Activated CD4-positive, CD25-positive, alpha-beta regulatory T cell treated with anti-CD3 and anti-CD28 coated beads, Interleukin-2, amount 50 U/mL, for 16 hours (primary cell): ENCODE data around the gene TMC4.

Source experiments
- DNase-seq: peaks from one replicate; pipeline ENCODE4 v3.0.0-alpha.2; 2020; ENCODE audit warnings: low read depth, low spot score

TMC4 gene

GRCh38 chr19:54154603-54155345 is 18.2 kb downstream of the TMC4 start:
- no peak for DNase-seq

GRCh38 chr19:54153731-54154326 is 19.1 kb downstream of the TMC4 start:
- no peak for DNase-seq

- no peak for DNase-seq
Observed at GRCh38 chr19:54152878-54153524, 20.0 kb downstream of the TMC4 start.

DNA sequence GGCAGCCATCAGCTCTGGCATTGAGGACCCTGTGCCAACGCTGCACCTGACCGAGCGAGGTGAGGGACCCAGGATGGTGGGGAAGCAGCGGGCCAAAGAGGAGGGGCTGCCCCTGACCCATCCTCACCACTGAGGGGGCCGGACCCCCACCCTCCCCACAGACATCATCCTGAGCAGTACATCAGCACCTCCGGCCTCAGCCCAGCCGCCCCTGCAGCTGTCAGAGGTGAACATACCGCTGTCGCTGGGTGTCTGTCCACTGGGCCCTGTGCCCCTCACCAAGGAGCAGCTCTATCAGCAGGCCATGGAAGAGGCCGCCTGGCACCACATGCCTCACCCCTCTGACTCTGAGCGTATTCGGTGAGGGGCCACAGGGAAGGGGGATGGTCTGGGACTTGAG is 20.7 kb downstream of the TMC4 start:
- no peak for DNase-seq

- no peak for DNase-seq
Observed at GRCh38 chr19:54151362-54152035, 21.5 kb downstream of the TMC4 start.

DNA sequence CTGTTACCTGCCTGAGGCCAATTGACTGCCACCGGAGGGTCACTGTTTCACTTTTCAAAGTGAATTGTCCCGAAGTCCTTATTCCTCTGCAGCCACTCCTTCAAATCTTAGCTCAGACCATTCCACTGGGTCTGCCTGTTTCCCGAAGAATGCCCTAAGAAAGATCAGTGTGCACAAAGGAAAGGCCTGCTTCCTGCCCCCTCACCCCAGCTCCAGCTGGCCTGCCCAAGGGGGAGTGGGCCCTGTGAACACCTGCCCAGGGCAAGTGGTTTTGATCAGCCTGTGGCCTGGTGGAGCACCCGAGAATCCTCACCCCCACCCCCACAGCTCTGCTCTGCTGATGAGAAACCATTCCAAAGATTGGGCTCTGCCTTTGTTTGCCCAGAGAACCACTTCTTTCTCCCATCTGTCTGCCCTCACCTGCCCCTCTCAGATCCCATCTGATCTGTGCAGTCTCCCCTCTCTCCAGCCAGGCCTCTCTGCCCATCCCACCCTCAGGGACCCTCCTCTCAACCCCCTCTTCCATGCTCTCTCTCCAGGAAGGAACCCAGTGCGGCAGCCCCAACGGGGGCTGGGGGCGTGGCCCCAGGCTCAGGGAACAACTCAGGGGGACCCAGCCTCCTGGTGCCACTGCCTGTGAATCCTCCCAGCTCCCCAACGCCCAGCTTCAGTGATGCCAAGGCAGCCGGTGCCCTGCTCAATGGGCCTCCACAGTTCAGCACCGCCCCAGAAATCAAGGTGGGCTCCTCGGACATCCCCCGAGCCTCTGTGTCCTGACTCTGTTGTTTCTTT is 23.7 kb downstream of the TMC4 start:
- no peak for DNase-seq

GRCh38 chr19:54148158-54148557 is 24.8 kb downstream of the TMC4 start:
- no peak for DNase-seq

DNA sequence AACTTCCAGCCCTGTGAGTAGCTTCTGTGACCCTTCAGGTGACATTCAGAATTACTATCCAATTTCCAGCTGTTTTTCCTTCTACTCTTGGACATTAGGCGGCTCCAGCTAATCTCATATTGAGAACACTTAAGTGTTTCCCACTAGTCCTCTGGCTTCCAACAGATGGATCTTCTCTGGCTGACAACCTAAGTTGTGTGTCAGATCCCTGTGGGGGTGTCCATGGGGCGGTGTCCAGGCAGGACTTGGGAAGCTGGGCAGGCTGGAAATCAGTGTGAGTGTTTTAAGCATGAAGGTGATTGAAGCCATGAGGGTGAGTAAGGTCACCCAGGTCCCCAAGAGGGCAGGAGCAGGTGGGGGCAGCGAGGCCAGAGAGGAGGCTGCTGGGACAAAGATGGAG is 25.3 kb downstream of the TMC4 start:
- no peak for DNase-seq

DNA sequence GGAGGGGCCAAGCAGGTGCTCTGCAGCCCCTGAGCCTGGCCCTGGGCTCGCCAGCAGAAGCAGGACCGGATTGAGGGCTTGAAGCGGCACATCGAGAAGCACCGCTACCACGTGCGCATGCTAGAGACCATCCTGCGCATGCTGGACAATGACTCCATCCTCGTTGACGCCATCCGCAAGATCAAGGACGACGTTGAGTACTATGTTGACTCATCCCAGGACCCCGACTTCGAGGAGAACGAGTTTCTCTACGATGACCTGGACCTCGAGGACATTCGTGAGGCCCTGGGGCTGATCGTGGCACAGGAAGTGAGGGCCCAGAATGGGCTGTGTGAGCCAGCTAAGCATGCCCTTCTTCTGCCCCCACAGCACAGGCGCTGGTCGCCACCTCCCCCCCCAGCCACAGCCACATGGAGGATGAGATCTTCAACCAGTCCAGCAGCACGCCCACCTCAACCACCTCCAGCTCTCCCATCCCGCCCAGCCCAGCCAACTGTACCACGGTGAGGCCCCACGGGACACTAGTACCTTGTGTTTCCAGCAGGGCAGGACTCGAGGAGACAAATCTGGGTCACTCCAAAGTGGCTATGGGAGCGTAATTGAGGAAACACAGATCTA is 27.3 kb downstream of the TMC4 start:
- DNase-seq: no peak

DNA sequence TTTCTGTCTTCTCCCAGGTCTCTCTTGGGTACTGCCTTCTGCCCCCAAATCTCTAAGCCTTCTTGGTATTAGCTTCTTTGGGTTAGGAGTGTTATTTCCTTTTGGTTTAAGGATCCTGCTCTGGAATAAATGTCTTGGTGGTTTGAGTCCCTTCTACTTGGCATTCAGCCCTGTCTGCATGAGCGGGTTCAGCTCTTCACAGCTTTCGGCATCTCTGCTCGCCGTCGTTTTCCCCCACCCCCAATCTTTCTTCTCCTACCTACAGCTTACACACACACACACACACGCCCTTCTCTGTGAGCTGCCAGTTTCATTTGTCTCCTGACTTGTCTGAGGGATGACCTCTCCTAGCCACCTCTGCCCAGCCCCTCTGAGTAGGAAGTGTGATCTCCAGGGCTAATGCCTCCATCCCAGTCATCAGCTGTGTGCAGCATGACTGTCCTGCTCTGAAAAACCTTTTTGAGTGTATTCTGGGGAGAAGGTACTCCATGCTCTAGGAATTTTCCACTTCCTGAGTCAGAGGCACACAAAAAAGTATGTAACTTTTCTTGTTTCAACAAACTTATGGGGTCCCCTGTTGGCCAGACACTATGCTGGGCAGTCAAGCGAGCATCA is 30.7 kb downstream of the TMC4 start:
- DNase-seq: no peak

DNA sequence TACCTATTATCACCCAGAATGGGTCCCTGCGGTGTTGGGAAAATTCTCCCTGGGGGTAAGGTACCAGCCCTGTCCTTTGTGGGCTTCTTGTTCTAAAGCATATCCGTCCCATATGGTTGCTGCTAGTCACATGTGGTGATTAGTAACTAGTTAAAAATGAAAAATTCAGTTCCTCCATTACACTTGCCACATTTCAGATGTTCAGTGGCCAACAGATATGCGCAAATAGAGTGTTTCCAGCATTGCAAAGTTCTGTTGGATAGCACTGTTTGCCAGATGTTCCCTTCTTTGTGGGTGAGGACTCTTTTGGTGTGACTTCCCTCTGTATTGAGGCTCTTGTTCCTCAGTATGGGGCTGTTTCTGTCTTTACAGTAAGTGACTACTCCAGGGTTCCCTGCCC is 31.6 kb downstream of the TMC4 start:
- no peak for DNase-seq

- DNase-seq: no peak
Observed at GRCh38 chr19:54138489-54139256, 34.3 kb downstream of the TMC4 start.

DNA sequence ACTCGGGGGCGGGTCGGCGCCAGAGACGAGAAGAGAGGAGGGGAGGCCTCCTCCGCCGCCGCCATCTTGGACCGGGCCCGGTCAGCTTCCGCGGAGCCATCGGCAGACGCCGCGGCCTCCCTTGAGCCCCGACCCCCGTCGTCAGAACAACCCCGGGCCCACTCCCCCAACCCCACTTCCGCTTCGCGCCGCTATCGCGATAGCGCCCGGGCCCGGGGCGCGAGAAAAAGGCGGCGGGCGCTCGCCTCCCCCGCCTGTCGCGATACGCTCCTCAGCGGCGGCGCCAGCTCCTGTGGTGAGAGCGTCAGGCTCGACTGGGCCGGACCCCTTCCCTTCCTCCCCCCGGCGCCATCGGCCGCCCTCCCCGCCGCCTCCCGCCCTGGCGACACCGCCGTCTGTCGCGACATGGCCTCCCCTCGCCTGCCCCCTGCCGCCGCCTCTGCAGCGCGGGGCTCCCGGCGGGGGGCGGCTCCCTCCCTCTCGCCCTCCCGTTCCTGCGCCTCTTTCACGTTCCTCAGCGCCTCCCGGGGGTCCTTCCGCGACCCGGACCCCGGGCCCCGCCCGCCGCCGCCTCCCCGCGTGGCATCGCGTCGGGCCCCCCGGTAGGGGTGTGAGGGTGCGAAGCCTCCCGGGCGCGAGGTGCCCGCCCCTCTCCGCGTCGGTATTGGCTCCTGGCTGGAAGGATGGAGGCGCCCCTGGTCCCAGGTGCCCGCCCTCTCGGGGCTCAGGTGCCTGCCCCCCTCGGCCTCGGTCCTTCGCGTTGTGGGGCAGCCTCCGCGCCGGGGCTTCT is 35.1 kb downstream of the TMC4 start, which contains the start of gene CNOT3:
CNOT3 (plus strand) TSS at position 64 of the 790 bp plus-strand sequence. CDS start 5,217 bp downstream, outside the sequence.
- no peak for DNase-seq

GRCh38 chr19:54136864-54137698 is 35.9 kb downstream of the TMC4 start:
- DNase-seq: peak; percentile 99

GRCh38 chr19:54136086-54136863 is 36.7 kb downstream of the TMC4 start:
- DNase-seq: no peak

- no peak for DNase-seq
Observed at GRCh38 chr19:54133957-54134590, 38.9 kb downstream of the TMC4 start.
